ENCODE data around the gene ZFP69. TPM values are rescaled to one million over a fixed set of nuclear protein-coding genes. Genes with fewer than 3 reads are reported as not detected.
A peak's percentile ranks its signal among the peaks of the same experiment; 100 is the strongest.

ZFP69 gene
- total and polyA plus RNA-seq, 10 of the 15 experiments (the other 5 are each of a cell fraction or from before 2014, with no cell fraction given) = 1.9 to 6.4 (median 3.7) TPM

DNA sequence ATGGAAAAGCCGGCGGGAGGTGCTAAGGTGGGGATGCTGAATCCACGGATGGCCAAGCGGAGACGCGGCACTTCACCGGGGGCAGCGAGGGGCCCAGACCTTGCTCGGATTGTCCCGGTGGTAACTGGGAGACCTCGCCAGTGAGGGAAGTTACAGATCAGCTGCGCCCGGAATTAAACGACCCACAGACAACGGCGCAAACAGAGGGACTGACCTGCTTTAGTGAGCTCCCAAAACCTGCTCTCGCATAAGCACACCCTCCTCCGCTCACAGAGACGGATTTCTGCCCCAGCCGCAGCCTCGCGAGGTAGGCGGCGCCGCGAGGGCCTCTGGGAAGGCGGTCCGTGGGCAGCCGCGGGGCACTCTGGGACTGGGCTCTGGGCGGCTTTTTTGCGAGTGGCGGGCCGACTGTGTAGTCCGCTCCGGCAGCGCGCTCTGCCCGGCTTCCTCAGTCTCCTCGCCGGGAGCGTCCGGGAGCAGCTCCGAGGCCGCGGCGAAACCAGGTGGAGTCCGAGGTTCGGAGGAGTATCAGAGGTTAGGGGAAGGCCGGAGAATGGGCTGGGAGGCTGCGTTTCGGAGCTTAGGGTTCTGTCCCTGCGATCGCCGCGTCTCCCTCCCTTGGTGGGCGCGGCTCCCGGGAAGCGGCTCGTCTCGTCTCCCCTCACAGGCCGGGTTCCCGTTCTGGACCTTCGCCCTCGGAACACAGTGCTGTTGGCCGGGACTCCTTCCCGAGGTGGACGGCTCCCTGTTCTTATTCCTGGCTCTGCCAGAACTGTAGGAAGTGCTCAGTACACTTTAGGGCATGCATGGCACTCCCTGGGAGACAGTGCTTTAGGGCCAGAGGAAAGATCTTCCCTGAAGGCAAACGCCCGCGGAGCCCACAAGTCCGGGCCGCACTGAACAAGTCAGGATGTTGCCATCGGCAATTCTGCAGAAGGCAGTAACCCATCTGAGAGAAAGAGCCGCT, 31.6 kb downstream of the ZFP69 start, which contains the start of gene EXO5 (continued):
- TF ChIP-seq, protein P1, sequence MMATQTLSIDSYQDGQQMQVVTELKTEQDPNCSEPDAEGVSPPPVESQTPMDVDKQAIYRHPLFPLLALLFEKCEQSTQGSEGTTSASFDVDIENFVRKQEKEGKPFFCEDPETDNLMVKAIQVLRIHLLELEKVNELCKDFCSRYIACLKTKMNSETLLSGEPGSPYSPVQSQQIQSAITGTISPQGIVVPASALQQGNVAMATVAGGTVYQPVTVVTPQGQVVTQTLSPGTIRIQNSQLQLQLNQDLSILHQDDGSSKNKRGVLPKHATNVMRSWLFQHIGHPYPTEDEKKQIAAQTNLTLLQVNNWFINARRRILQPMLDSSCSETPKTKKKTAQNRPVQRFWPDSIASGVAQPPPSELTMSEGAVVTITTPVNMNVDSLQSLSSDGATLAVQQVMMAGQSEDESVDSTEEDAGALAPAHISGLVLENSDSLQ (IDR thresholded peaks at IDR 0.05) = no peak; the same call in 1 of the 2 replicates
- TF ChIP-seq ZNF24 (IDR thresholded peaks at IDR 0.05) (peak; percentile 23; the same call in 1 of the 2 replicates), CBX3 (IDR thresholded peaks at IDR 0.05; ENCODE audit: borderline replicate concordance, low read depth) (no peak), KAT2A (conservative IDR thresholded peaks at IDR 0.05; ENCODE audit: control insufficient read depth, low read depth, low read length) (no peak), SMAD1 (IDR thresholded peaks at IDR 0.05; ENCODE audit: low read depth, partially characterized antibody) (no peak), CHD4 (IDR thresholded peaks at IDR 0.05) (no peak), ZSCAN29 (IDR thresholded peaks at IDR 0.05) (no peak), POLR2AphosphoS2 (IDR thresholded peaks at IDR 0.05; ENCODE audit: low read depth, low read length) (peak; percentile 52; the same call in 1 of the 2 replicates), NR2F1 (conservative IDR thresholded peaks at IDR 0.05) (0 out of 2 replicates have a peak, but pooled peaks have one; percentile 19), NFYA (IDR thresholded peaks at IDR 0.05; ENCODE audit: borderline replicate concordance, low read depth, low read length) (no peak), NFXL1 (IDR thresholded peaks at IDR 0.05; ENCODE audit: borderline replicate concordance) (no peak)
- TF ChIP-seq, protein P2, sequence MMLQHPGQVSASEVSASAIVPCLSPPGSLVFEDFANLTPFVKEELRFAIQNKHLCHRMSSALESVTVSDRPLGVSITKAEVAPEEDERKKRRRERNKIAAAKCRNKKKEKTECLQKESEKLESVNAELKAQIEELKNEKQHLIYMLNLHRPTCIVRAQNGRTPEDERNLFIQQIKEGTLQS (IDR thresholded peaks at IDR 0.05; ENCODE audit: borderline replicate concordance, extremely low read depth, low read depth, low read length) = no peak
- TF ChIP-seq, protein P3, sequence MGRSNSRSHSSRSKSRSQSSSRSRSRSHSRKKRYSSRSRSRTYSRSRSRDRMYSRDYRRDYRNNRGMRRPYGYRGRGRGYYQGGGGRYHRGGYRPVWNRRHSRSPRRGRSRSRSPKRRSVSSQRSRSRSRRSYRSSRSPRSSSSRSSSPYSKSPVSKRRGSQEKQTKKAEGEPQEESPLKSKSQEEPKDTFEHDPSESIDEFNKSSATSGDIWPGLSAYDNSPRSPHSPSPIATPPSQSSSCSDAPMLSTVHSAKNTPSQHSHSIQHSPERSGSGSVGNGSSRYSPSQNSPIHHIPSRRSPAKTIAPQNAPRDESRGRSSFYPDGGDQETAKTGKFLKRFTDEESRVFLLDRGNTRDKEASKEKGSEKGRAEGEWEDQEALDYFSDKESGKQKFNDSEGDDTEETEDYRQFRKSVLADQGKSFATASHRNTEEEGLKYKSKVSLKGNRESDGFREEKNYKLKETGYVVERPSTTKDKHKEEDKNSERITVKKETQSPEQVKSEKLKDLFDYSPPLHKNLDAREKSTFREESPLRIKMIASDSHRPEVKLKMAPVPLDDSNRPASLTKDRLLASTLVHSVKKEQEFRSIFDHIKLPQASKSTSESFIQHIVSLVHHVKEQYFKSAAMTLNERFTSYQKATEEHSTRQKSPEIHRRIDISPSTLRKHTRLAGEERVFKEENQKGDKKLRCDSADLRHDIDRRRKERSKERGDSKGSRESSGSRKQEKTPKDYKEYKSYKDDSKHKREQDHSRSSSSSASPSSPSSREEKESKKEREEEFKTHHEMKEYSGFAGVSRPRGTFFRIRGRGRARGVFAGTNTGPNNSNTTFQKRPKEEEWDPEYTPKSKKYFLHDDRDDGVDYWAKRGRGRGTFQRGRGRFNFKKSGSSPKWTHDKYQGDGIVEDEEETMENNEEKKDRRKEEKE (IDR thresholded peaks at IDR 0.05) = no peak
- TF ChIP-seq, protein P4, sequence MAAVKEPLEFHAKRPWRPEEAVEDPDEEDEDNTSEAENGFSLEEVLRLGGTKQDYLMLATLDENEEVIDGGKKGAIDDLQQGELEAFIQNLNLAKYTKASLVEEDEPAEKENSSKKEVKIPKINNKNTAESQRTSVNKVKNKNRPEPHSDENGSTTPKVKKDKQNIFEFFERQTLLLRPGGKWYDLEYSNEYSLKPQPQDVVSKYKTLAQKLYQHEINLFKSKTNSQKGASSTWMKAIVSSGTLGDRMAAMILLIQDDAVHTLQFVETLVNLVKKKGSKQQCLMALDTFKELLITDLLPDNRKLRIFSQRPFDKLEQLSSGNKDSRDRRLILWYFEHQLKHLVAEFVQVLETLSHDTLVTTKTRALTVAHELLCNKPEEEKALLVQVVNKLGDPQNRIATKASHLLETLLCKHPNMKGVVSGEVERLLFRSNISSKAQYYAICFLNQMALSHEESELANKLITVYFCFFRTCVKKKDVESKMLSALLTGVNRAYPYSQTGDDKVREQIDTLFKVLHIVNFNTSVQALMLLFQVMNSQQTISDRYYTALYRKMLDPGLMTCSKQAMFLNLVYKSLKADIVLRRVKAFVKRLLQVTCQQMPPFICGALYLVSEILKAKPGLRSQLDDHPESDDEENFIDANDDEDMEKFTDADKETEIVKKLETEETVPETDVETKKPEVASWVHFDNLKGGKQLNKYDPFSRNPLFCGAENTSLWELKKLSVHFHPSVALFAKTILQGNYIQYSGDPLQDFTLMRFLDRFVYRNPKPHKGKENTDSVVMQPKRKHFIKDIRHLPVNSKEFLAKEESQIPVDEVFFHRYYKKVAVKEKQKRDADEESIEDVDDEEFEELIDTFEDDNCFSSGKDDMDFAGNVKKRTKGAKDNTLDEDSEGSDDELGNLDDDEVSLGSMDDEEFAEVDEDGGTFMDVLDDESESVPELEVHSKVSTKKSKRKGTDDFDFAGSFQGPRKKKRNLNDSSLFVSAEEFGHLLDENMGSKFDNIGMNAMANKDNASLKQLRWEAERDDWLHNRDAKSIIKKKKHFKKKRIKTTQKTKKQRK (IDR thresholded peaks at IDR 0.05; ENCODE audit: low read depth, low read length) = no peak
- TF ChIP-seq, protein P5, sequence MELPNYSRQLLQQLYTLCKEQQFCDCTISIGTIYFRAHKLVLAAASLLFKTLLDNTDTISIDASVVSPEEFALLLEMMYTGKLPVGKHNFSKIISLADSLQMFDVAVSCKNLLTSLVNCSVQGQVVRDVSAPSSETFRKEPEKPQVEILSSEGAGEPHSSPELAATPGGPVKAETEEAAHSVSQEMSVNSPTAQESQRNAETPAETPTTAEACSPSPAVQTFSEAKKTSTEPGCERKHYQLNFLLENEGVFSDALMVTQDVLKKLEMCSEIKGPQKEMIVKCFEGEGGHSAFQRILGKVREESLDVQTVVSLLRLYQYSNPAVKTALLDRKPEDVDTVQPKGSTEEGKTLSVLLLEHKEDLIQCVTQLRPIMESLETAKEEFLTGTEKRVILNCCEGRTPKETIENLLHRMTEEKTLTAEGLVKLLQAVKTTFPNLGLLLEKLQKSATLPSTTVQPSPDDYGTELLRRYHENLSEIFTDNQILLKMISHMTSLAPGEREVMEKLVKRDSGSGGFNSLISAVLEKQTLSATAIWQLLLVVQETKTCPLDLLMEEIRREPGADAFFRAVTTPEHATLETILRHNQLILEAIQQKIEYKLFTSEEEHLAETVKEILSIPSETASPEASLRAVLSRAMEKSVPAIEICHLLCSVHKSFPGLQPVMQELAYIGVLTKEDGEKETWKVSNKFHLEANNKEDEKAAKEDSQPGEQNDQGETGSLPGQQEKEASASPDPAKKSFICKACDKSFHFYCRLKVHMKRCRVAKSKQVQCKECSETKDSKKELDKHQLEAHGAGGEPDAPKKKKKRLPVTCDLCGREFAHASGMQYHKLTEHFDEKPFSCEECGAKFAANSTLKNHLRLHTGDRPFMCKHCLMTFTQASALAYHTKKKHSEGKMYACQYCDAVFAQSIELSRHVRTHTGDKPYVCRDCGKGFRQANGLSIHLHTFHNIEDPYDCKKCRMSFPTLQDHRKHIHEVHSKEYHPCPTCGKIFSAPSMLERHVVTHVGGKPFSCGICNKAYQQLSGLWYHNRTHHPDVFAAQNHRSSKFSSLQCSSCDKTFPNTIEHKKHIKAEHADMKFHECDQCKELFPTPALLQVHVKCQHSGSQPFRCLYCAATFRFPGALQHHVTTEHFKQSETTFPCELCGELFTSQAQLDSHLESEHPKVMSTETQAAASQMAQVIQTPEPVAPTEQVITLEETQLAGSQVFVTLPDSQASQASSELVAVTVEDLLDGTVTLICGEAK (IDR thresholded peaks at IDR 0.05; ENCODE audit: borderline replicate concordance) = no peak

Measured in GM12878 (cell line).